LNCaP clone FGC (cell line): ENCODE data around the gene TIFAB.

Experiments
- DNase-seq: peaks from one replicate; pipeline ENCODE4 v3.0.0-alpha.2; 2011; ENCODE audit warnings: low read depth
- H3K4me3 ChIP-seq: 2 replicates; pipeline ENCODE4 v1.5.1; 2011; ENCODE audit warnings: mild to moderate bottlenecking, low read depth, low read length, control low read depth
- CTCF ChIP-seq: IDR thresholded peaks from 2 replicates; pipeline ENCODE4 v1.5.1; 2012; ENCODE audit warnings: mild to moderate bottlenecking; ENCODE audit not compliant: control insufficient read depth, insufficient read depth; ENCODE audit errors: extremely low read depth

The TIFAB gene

DNA sequence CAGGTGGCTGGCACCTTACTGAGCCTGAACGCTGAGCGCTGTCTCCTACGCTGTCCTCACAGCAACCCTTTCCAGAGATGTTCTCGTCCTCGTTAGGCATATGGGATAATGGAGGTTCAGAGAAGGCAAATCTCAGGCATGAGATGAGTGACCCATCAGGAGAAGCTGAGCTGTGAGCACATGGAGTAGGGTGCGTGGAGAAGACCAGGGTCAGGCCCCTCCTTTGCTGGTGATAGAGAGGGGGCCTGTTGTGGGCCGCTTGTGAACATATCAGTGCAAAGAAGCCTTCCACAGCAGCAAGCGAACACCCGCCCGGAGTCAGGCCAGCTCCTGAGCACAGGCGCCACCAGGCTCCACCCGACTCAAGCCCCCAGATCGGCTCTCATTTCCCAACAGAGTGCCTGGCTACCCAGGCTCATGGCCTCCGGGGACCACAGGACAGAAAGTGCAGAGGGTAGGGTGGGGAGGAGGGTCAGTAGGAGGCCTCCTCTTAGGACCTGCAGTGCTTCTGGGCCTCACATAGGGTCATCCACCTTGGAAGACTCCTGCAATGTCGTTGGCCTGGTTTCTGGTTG, 15.0 kb upstream of the TIFAB start:
- DNase-seq = no peak
- no peak for TF ChIP-seq CTCF
- H3K4me3 ChIP-seq = no peak overlapping the region

GRCh38 chr5:135466178-135467050, 14.3 kb upstream of the TIFAB start:
- H3K4me3 ChIP-seq = no peak overlapping the region
- no peak for DNase-seq
- peak; percentile 96 for TF ChIP-seq CTCF

- H3K4me3 ChIP-seq = no peak overlapping the region
- no peak for DNase-seq
- TF ChIP-seq CTCF = no peak
Measured at GRCh38 chr5:135465391-135466122, 13.4 kb upstream of the TIFAB start.

- peak; percentile 74 for TF ChIP-seq CTCF
- peak; percentile 37 for DNase-seq
- H3K4me3 ChIP-seq = no peak overlapping the region
Measured at GRCh38 chr5:135462304-135462703, 10.2 kb upstream of the TIFAB start.

- TF ChIP-seq CTCF = no peak
- DNase-seq = no peak
- H3K4me3 ChIP-seq = no peak overlapping the region
Measured at GRCh38 chr5:135461481-135462151, 9.5 kb upstream of the TIFAB start.

GRCh38 chr5:135460246-135461033, 8.3 kb upstream of the TIFAB start:
- no peak for TF ChIP-seq CTCF
- DNase-seq = no peak
- H3K4me3 ChIP-seq = no peak overlapping the region
